ENCODE results near the gene EIF4G3. TPM values are rescaled to one million over a fixed set of nuclear protein-coding genes. Genes with fewer than 3 reads are reported as not detected.

EIF4G3 gene
- total and polyA plus RNA-seq, 2 of the 8 experiments (the other 6 are each of a cell fraction or from before 2014, with no cell fraction given) = 47.5 to 66.6 TPM

GRCh38 chr1:20997602-20998224, 179.0 kb downstream of the EIF4G3 start (continued):
- TF ChIP-seq GABPA (IDR thresholded peaks at IDR 0.05; ENCODE audit: borderline replicate concordance, insufficient read depth, low read length) = no peak
